K562 (cell line): ENCODE results near the gene TSGA10IP. TPM values are rescaled to one million over a fixed set of nuclear protein-coding genes. Genes with fewer than 3 reads are reported as not detected.

Experiments used
- CEBPB ChIP-seq: fragments of 450-650 bp; IDR thresholded peaks from 2 replicates; pipeline ENCODE4 v1.6.1; 2016; ENCODE audit warnings: missing genetic modification characterization, missing compliant biosample characterization
- ETV6 ChIP-seq, 3 experiments: fragments of 150-350 bp in 1 of 3; sonication (generic) in 1 of 3; formaldehyde crosslinking in 1 of 3; IDR thresholded peaks; 2 replicates each; pipeline versions ENCODE4 v1.6.1 to v1.8.0; 2014 to 2022; ENCODE audit warnings: borderline replicate concordance in 2 of 3, low read depth in 2 of 3, antibody characterized with exemption in 1 of 3, low read length in 1 of 3, mild to moderate bottlenecking in 1 of 3, missing genetic modification reagents in 1 of 3
- GABPB1 ChIP-seq: sonication (generic); formaldehyde crosslinking; IDR thresholded peaks from 2 replicates; pipeline ENCODE4 v1.8.0; 2022; ENCODE audit warnings: mild to moderate bottlenecking, missing genetic modification reagents
- HINFP ChIP-seq: fragments of 450-650 bp; conservative IDR thresholded peaks from 2 replicates; pipeline ENCODE4 v1.6.1; 2016; ENCODE audit warnings: missing genetic modification characterization, low read depth, mild to moderate bottlenecking, control low read depth, missing compliant biosample characterization
- KDM2B ChIP-seq: fragments of 250-450 bp; sonication (Bioruptor Pico); IDR thresholded peaks from 2 replicates; pipeline ENCODE4 v1.8.0; 2021; ENCODE audit warnings: mild to moderate bottlenecking, moderate library complexity
- MAFG ChIP-seq: fragments of 450-650 bp; conservative IDR thresholded peaks from 2 replicates; pipeline ENCODE4 v1.6.1; 2016; ENCODE audit warnings: missing genetic modification characterization, missing compliant biosample characterization
- MBD2 ChIP-seq: sonication (generic); IDR thresholded peaks from 2 replicates; pipeline ENCODE4 v1.6.1; 2016; ENCODE audit warnings: low read depth, borderline replicate concordance
- NR2F6 ChIP-seq: fragments of 450-650 bp; formaldehyde crosslinking; IDR thresholded peaks from 2 replicates; pipeline ENCODE4 v1.4.0; 2020; ENCODE audit warnings: mild to moderate bottlenecking
- NUFIP1 ChIP-seq: fragments of 450-650 bp; IDR thresholded peaks from 2 replicates; pipeline ENCODE4 v1.6.1; 2018; ENCODE audit not compliant: partially characterized antibody
- SP2 ChIP-seq: IDR thresholded peaks from 2 replicates; pipeline ENCODE4 v1.6.1; 2011; ENCODE audit warnings: mild to moderate bottlenecking, low read depth, low read length, moderate library complexity; ENCODE audit not compliant: poor library complexity, severe bottlenecking; ENCODE audit errors: extremely low read depth
- SPI1 ChIP-seq: IDR thresholded peaks from 2 replicates; pipeline ENCODE4 v1.6.1; 2011; ENCODE audit warnings: low read depth, low read length, control low read depth, borderline replicate concordance
- SRF ChIP-seq, 2 experiments: fragments of 250-450, 450-650 bp in 1 of 2; sonication (Bioruptor Pico) in 1 of 2; sonication (generic) in 1 of 2; formaldehyde crosslinking; IDR thresholded peaks; 2 replicates each; pipeline versions ENCODE4 v1.5.0 to v1.5.1; 2020 to 2022; ENCODE audit warnings: mild to moderate bottlenecking in 1 of 2, missing genetic modification reagents in 1 of 2
- TFAP4 ChIP-seq: sonication (generic); formaldehyde crosslinking; IDR thresholded peaks from 2 replicates; pipeline ENCODE4 v1.8.0; 2022; ENCODE audit warnings: missing genetic modification reagents, mild to moderate bottlenecking, moderate library complexity, borderline replicate concordance
- polyA plus RNA-seq, 8 experiments: library from polyadenylated mRNA; depleted of rRNA in 4 of 8; stranded (reverse) in 5 of 8; unstranded in 3 of 8; fragments of >200 nt; fragmentation: Nextera tagmentation in 2 of 8; fragmentation: Illumina TruSeq in 1 of 8; extraction: Ambion mirVana in 2 of 8; extraction: Trizol in 1 of 8; gene quantifications; 2 replicates each; pipeline versions ENCODE4 v1.2.1 to v1.2.3, GENCODE V29; 2011 to 2014; ENCODE audit warnings: inconsistent platforms in 1 of 8, missing spikeins in 1 of 8
- total RNA-seq, 7 experiments: library from RNA; depleted of rRNA in 6 of 7; stranded (reverse); fragments of >200 nt in 6 of 7; fragmentation: Illumina TruSeq in 2 of 7; extraction: Trizol in 2 of 7; gene quantifications; 2 replicates each; pipeline versions ENCODE4 v1.2.1 to v1.2.3, GENCODE V29; 2011 to 2021; ENCODE audit warnings: low replicate concordance in 1 of 7
- TF ChIP-seq, protein P1 (sequence below): sonication (generic); formaldehyde crosslinking; IDR thresholded peaks from 2 replicates; pipeline ENCODE4 v1.8.0; 2023; ENCODE audit warnings: mild to moderate bottlenecking, missing genetic modification reagents
- TF ChIP-seq, protein P2 (sequence below): IDR thresholded peaks from 2 replicates; pipeline ENCODE4 v1.6.1; 2011; ENCODE audit not compliant: insufficient read length; ENCODE audit errors: extremely low read depth
- TF ChIP-seq, protein P3 (sequence below): sonication (generic); formaldehyde crosslinking; IDR thresholded peaks from 2 replicates; pipeline ENCODE4 v1.9.0; 2022; ENCODE audit warnings: mild to moderate bottlenecking, missing genetic modification reagents
- TF ChIP-seq, protein P4 (sequence below): fragments of 450-650 bp; IDR thresholded peaks from 2 replicates; pipeline ENCODE4 v1.7.1; 2018; ENCODE audit warnings: mild to moderate bottlenecking, low read depth; ENCODE audit not compliant: partially characterized antibody

TSGA10IP gene
- total and polyA plus RNA-seq, 9 of the 15 experiments (the other 6 are each of a cell fraction or from before 2014, with no cell fraction given) = not detected

GRCh38 chr11:65919141-65919572 is 26.1 kb upstream of the TSGA10IP start, which contains the start of gene DRAP1 (continued):
- TF ChIP-seq, protein P1, sequence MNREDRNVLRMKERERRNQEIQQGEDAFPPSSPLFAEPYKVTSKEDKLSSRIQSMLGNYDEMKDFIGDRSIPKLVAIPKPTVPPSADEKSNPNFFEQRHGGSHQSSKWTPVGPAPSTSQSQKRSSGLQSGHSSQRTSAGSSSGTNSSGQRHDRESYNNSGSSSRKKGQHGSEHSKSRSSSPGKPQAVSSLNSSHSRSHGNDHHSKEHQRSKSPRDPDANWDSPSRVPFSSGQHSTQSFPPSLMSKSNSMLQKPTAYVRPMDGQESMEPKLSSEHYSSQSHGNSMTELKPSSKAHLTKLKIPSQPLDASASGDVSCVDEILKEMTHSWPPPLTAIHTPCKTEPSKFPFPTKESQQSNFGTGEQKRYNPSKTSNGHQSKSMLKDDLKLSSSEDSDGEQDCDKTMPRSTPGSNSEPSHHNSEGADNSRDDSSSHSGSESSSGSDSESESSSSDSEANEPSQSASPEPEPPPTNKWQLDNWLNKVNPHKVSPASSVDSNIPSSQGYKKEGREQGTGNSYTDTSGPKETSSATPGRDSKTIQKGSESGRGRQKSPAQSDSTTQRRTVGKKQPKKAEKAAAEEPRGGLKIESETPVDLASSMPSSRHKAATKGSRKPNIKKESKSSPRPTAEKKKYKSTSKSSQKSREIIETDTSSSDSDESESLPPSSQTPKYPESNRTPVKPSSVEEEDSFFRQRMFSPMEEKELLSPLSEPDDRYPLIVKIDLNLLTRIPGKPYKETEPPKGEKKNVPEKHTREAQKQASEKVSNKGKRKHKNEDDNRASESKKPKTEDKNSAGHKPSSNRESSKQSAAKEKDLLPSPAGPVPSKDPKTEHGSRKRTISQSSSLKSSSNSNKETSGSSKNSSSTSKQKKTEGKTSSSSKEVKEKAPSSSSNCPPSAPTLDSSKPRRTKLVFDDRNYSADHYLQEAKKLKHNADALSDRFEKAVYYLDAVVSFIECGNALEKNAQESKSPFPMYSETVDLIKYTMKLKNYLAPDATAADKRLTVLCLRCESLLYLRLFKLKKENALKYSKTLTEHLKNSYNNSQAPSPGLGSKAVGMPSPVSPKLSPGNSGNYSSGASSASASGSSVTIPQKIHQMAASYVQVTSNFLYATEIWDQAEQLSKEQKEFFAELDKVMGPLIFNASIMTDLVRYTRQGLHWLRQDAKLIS (CRISPR knock-in tag) = peak; percentile 67; the same call in 1 of the 2 replicates
- TF ChIP-seq MAFG (tag) = no peak
- peak in 1 of 2 experiments; percentile 71; a peak in 1 of 4 replicates for TF ChIP-seq SRF (CRISPR knock-in tag; IDR thresholded peaks at IDR 0.05)
- TF ChIP-seq HINFP (tag) = no peak
- TF ChIP-seq, protein P2, sequence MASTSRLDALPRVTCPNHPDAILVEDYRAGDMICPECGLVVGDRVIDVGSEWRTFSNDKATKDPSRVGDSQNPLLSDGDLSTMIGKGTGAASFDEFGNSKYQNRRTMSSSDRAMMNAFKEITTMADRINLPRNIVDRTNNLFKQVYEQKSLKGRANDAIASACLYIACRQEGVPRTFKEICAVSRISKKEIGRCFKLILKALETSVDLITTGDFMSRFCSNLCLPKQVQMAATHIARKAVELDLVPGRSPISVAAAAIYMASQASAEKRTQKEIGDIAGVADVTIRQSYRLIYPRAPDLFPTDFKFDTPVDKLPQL = no peak
- TF ChIP-seq KDM2B (CRISPR knock-in tag) = peak; percentile 65; the same call in 1 of the 2 replicates
- TF ChIP-seq SP2 = peak; percentile 39
- no peak for TF ChIP-seq NR2F6
- TF ChIP-seq MBD2 = peak; percentile 42
- peak; percentile 85 for TF ChIP-seq GABPB1 (CRISPR knock-in tag)
- TF ChIP-seq CEBPB (tag) = no peak
- TF ChIP-seq ETV6 (IDR thresholded peaks at IDR 0.05; ENCODE audit: borderline replicate concordance in 1 of 2, low read depth in 2 of 2, low read length in 1 of 2) = peak in 1 of 2 experiments; percentile 66; a peak in 2 of 4 replicates
- no peak for TF ChIP-seq ETV6 (CRISPR knock-in tag; IDR thresholded peaks at IDR 0.05; ENCODE audit: borderline replicate concordance)
- TF ChIP-seq, protein P3, sequence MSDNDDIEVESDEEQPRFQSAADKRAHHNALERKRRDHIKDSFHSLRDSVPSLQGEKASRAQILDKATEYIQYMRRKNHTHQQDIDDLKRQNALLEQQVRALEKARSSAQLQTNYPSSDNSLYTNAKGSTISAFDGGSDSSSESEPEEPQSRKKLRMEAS (CRISPR knock-in tag) = peak; percentile 58
- TF ChIP-seq, protein P4, sequence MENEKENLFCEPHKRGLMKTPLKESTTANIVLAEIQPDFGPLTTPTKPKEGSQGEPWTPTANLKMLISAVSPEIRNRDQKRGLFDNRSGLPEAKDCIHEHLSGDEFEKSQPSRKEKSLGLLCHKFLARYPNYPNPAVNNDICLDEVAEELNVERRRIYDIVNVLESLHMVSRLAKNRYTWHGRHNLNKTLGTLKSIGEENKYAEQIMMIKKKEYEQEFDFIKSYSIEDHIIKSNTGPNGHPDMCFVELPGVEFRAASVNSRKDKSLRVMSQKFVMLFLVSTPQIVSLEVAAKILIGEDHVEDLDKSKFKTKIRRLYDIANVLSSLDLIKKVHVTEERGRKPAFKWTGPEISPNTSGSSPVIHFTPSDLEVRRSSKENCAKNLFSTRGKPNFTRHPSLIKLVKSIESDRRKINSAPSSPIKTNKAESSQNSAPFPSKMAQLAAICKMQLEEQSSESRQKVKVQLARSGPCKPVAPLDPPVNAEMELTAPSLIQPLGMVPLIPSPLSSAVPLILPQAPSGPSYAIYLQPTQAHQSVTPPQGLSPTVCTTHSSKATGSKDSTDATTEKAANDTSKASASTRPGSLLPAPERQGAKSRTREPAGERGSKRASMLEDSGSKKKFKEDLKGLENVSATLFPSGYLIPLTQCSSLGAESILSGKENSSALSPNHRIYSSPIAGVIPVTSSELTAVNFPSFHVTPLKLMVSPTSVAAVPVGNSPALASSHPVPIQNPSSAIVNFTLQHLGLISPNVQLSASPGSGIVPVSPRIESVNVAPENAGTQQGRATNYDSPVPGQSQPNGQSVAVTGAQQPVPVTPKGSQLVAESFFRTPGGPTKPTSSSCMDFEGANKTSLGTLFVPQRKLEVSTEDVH = peak; percentile 46
- TF ChIP-seq NUFIP1 = no peak
- peak; percentile 80 for TF ChIP-seq TFAP4 (CRISPR knock-in tag)
- no peak for TF ChIP-seq SPI1
